Activated naive CD4-positive, alpha-beta T cell treated with anti-CD3 and anti-CD28 coated beads for 36 hours (primary cell): ENCODE results near the gene DEAF1. TPM values are rescaled to one million over a fixed set of nuclear protein-coding genes. Genes with fewer than 3 reads are reported as not detected.
"Not testable (repeated sequence)": the region's sequence is repeated elsewhere in the genome, so short reads cannot be mapped to it uniquely, and the experiment has no call there.

Source experiments
- CTCF ChIA-PET: fragments of 350-600 bp; sonication (Branson Sonifier 250); formaldehyde crosslinking; loops from one replicate; lab custom pipeline; 2021; ENCODE audit warnings: antibody characterized with exemption; lab: Charles Lee
- DNase-seq: peaks from one replicate; pipeline ENCODE4 v3.0.0-alpha.2; 2020
- H3K27ac Mint-ChIP-seq: one replicate; pipeline ENCODE4 v1.8.0; 2021; ENCODE audit warnings: mild to moderate bottlenecking, mixed read lengths
- H3K27me3 Mint-ChIP-seq: one replicate; pipeline ENCODE4 v1.8.0; 2021; ENCODE audit warnings: low read depth, mixed read lengths
- H3K36me3 Mint-ChIP-seq: one replicate; pipeline ENCODE4 v1.8.0; 2021; ENCODE audit warnings: low read depth, mixed read lengths
- H3K4me1 Mint-ChIP-seq: one replicate; pipeline ENCODE4 v1.8.0; 2021; ENCODE audit warnings: low read depth, mixed read lengths
- H3K4me3 Mint-ChIP-seq: one replicate; pipeline ENCODE4 v1.8.0; 2021; ENCODE audit warnings: mild to moderate bottlenecking, moderate library complexity, mixed read lengths
- H3K9me3 Mint-ChIP-seq: one replicate; pipeline ENCODE4 v1.8.0; 2021; ENCODE audit warnings: mixed read lengths
- intact Hi-C: fragments of 100-400 bp; cut with micrococcal nuclease; formaldehyde crosslinking; loops from one replicate; pipeline ENCODE4 v1.15.1; 2023
- total RNA-seq, 2 experiments: library from RNA; stranded (reverse); gene quantifications; one replicate each; pipeline ENCODE4 v1.2.3, GENCODE V29; 2021

The DEAF1 gene
- 10 to 100 TPM; 57.5 to 67.9 TPM for total RNA-seq

DNA sequence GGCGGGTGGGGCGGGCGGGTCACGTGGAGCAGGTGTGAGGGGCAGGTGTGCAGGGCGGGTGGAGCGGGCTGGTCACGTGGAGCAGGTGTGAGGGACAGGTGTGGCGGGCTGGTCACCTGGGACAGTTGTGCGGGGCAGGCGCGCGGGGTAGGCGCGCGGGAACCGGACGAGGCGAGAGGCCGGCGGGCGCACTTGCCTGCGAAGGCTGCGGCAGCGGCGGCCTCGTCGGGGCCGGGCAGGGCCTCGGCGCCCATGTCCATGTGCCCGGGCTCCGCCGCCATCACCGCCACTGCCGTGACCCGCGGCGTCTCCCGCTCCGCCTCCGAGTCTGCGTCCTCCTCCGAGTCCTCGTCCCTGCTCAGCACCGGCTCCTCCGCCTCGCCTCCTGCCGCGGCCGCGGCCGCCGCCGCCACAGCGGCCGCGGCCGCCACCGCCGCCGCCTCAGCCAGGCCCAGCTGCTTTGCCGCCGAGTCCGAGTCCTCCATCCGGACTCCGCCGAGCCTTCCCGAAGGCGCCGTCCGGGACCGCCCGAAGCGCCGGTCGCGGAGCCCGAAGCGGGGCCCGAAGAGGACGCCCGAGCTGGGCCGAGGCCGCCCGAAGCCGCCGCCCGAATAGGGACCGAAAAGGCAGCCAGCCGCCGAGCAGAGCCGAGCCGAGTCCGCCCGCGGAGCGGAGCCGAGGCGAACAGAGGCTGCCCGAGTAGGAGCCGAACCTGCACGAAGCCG lies at the start of gene DEAF1:
DEAF1 (minus strand) TSS at position 660 of the 725 bp plus-strand sequence; CDS start at position 485, 175 bp downstream.
- Mint-ChIP-seq H3K4me1 (peaks cover 58% of the 10 kb centered on the region), H3K27me3 (no peaks in the 10 kb centered on the region)

DNA sequence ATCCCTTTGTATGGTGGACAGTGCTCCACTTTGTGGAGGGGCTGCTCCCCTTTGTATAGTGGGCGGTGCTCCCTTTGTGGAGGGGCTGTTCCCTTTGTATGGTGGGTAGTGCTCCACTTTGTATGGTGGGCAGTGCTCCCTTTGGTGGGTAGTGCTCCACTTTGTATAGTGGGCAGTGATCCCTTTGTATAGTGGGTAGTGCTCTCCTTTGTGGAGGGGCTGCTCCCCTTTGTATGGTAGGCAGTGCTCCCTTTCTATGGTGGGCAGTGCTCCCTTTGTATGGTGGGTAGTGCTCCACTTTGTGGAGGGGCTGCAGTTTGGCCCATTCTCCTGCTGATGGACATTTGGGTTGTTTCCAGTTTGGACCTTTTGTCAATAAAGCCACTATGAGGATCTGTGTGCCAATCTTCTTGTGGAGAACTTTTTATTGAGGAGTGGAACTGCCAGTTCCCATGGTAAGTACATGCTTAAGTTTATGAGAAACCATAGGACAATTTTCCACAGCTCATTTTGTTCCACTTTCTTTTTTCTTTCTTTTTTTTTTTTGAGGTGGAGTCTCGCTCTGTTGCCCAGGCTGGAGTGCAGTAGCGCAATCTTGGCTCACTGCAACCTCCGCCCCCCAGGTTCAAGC lies 47.7 kb upstream of the DEAF1 start:
- Mint-ChIP-seq H3K27me3 (no peaks in the 10 kb centered on the region), H3K9me3 (no peaks in the 10 kb centered on the region), H3K4me3 (no peak overlapping the region), H3K27ac (no peak overlapping the region), H3K4me1 (peaks cover 8% of the 10 kb centered on the region), H3K36me3 (no peaks in the 10 kb centered on the region)
- intact Hi-C loops = no loop called here
- no peak for DNase-seq
- CTCF ChIA-PET = interaction anchor here (1.0 kb wide), 1 partner anchor 16 kb away, joined by 3 read pairs; no protein-coding TSS in a partner anchor

More for the DNA sequence above, at the start of gene DEAF1:
- Mint-ChIP-seq H3K4me3 (peak within 1 kb of the TSS; percentile 83), H3K27ac (peak within 1 kb of the TSS; percentile 93), H3K36me3 (peaks cover 11% of the 10 kb centered on the region), H3K9me3 (no peaks in the 10 kb centered on the region)
- peak; percentile 100 for DNase-seq
- intact Hi-C loops = loop anchor here (1.0 to 10.0 kb wide), 9 partner anchors 29 to 690 kb away; partner anchors contain the start of genes BRSK2, LMNTD2, RASSF7 and RNH1
- CTCF ChIA-PET = interaction anchor here (0.6 to 1.9 kb wide), 2 partner anchors 29 to 153 kb away, joined by 3 to 8 read pairs; no protein-coding TSS in a partner anchor

- intact Hi-C loops = no loop called here
- no peaks in the 10 kb centered on the region for H3K27me3 Mint-ChIP-seq
- peaks cover 13% of the 10 kb centered on the region for H3K4me1 Mint-ChIP-seq
- CTCF ChIA-PET = interaction anchor here (1.0 kb wide), 1 partner anchor 16 kb away, joined by 3 read pairs; no protein-coding TSS in a partner anchor
- H3K27ac Mint-ChIP-seq = no peak overlapping the region
- H3K36me3 Mint-ChIP-seq = no peaks in the 10 kb centered on the region
- H3K9me3 Mint-ChIP-seq = no peaks in the 10 kb centered on the region
- no peak overlapping the region for H3K4me3 Mint-ChIP-seq
- DNase-seq = no peak
These were observed 47.1 kb upstream of the DEAF1 start for GRCh38 chr11:742156-742546.

- CTCF ChIA-PET = interaction anchor here (0.8 to 1.1 kb wide), 2 partner anchors 15 to 18 kb away, joined by 3 read pairs; no protein-coding TSS in a partner anchor
- DNase-seq, H3K9me3 Mint-ChIP-seq, H3K27me3 Mint-ChIP-seq, intact Hi-C loops, H3K36me3 Mint-ChIP-seq, H3K27ac Mint-ChIP-seq: not testable (repeated sequence)
- peaks cover 16% of the 10 kb centered on the region for H3K4me1 Mint-ChIP-seq
- peak overlapping the region; percentile 52 for H3K4me3 Mint-ChIP-seq
These were observed 42.9 kb upstream of the DEAF1 start for GRCh38 chr11:737899-738298.

GRCh38 chr11:737366-737765 lies 42.3 kb upstream of the DEAF1 start:
- Mint-ChIP-seq H3K27me3 (no peaks in the 10 kb centered on the region), H3K36me3 (no peaks in the 10 kb centered on the region), H3K4me1 (peaks cover 16% of the 10 kb centered on the region), H3K27ac (no peak overlapping the region), H3K9me3 (no peaks in the 10 kb centered on the region), H3K4me3 (peak overlapping the region; percentile 52)
- intact Hi-C loops = no loop called here
- CTCF ChIA-PET = interaction anchor here (0.6 to 1.1 kb wide), 2 partner anchors 14 to 41 kb away, joined by 3 read pairs; no protein-coding TSS in a partner anchor
- DNase-seq = peak; percentile 21

- H3K4me1 Mint-ChIP-seq = peaks cover 16% of the 10 kb centered on the region
- intact Hi-C loops, H3K27me3 Mint-ChIP-seq, H3K27ac Mint-ChIP-seq, H3K4me3 Mint-ChIP-seq, H3K36me3 Mint-ChIP-seq, H3K9me3 Mint-ChIP-seq, DNase-seq: not testable (repeated sequence)
- CTCF ChIA-PET = interaction anchor here (0.6 kb wide), 1 partner anchor 59 kb away, joined by 3 read pairs; no protein-coding TSS in a partner anchor
These were observed 39.5 kb upstream of the DEAF1 start for GRCh38 chr11:734541-734940.

- H3K9me3 Mint-ChIP-seq = no peaks in the 10 kb centered on the region
- peaks cover 15% of the 10 kb centered on the region for H3K4me1 Mint-ChIP-seq
- intact Hi-C loops = no loop called here
- H3K4me3 Mint-ChIP-seq = no peak overlapping the region
- no peak for DNase-seq
- H3K27me3 Mint-ChIP-seq = no peaks in the 10 kb centered on the region
- no peaks in the 10 kb centered on the region for H3K36me3 Mint-ChIP-seq
- CTCF ChIA-PET = interaction anchor here (0.6 kb wide), 1 partner anchor 17 kb away, joined by 4 read pairs; no protein-coding TSS in a partner anchor
- H3K27ac Mint-ChIP-seq = no peak overlapping the region
These were observed 38.0 kb upstream of the DEAF1 start for GRCh38 chr11:733072-733471.

- DNase-seq = no peak
- no peak overlapping the region for H3K27ac Mint-ChIP-seq
- H3K36me3 Mint-ChIP-seq = no peaks in the 10 kb centered on the region
- intact Hi-C loops = loop anchor here (10.0 kb wide), 2 partner anchors 425 to 525 kb away; partner anchors contain the start of genes BET1L, IFITM2 and RIC8A
- H3K4me3 Mint-ChIP-seq = no peak overlapping the region
- CTCF ChIA-PET = interaction anchor here (0.6 to 1.0 kb wide), 3 partner anchors 9 to 75 kb away, joined by 3 to 4 read pairs (median 3); no protein-coding TSS in a partner anchor
- H3K27me3 Mint-ChIP-seq = no peaks in the 10 kb centered on the region
- H3K4me1 Mint-ChIP-seq = peaks cover 3% of the 10 kb centered on the region
- no peaks in the 10 kb centered on the region for H3K9me3 Mint-ChIP-seq
These were observed 34.6 kb upstream of the DEAF1 start for GRCh38 chr11:729492-730074.

- no peak for DNase-seq
- peaks cover 3% of the 10 kb centered on the region for H3K4me1 Mint-ChIP-seq
- H3K36me3 Mint-ChIP-seq = no peaks in the 10 kb centered on the region
- H3K27ac Mint-ChIP-seq = no peak overlapping the region
- no peaks in the 10 kb centered on the region for H3K27me3 Mint-ChIP-seq
- intact Hi-C loops = loop anchor here (1.0 to 10.0 kb wide), 4 partner anchors 36 to 524 kb away; partner anchors contain the start of genes BET1L, IFITM2, RIC8A and SLC25A22
- H3K9me3 Mint-ChIP-seq = no peaks in the 10 kb centered on the region
- H3K4me3 Mint-ChIP-seq = no peak overlapping the region
- CTCF ChIA-PET = interaction anchor here (0.6 to 1.2 kb wide), 3 partner anchors 11 to 37 kb away, joined by 3 to 5 read pairs (median 3); no protein-coding TSS in a partner anchor
These were observed 34.0 kb upstream of the DEAF1 start for GRCh38 chr11:728901-729491.

- peaks cover 2% of the 10 kb centered on the region for H3K27me3 Mint-ChIP-seq
- H3K9me3 Mint-ChIP-seq = no peaks in the 10 kb centered on the region
- peak; percentile 84 for DNase-seq
- peaks cover 5% of the 10 kb centered on the region for H3K4me1 Mint-ChIP-seq
- CTCF ChIA-PET = interaction anchor here (0.9 to 2.6 kb wide), 3 partner anchors 37 to 313 kb away, joined by 3 to 21 read pairs (median 3); no protein-coding TSS in a partner anchor
- H3K27ac Mint-ChIP-seq = no peak overlapping the region
- intact Hi-C loops = loop anchor here (1.0 to 10.0 kb wide), 4 partner anchors 37 to 523 kb away; partner anchors contain the start of genes BET1L, IFITM2, RIC8A and SLC25A22
- no peaks in the 10 kb centered on the region for H3K36me3 Mint-ChIP-seq
- no peak overlapping the region for H3K4me3 Mint-ChIP-seq
These were observed 33.1 kb upstream of the DEAF1 start for GRCh38 chr11:727859-728748.
